Upper lobe of left lung (tissue), 4 donors: ENCODE data around the gene MOGAT1.

Experiments
- POLR2A ChIP-seq, 4 donors: fragments of 450-650 bp; IDR thresholded peaks; one replicate each; pipeline ENCODE4 v1.5.1; 2016 to 2017; ENCODE audit warnings: antibody characterized with exemption in 4 of 4, mild to moderate bottlenecking in 2 of 4
- POLR2AphosphoS5 ChIP-seq, 2 donors: sonication (generic); formaldehyde crosslinking; IDR thresholded peaks; one replicate each; pipeline ENCODE4 v1.5.1; 2017; ENCODE audit warnings: antibody characterized with exemption in 2 of 2

DNA sequence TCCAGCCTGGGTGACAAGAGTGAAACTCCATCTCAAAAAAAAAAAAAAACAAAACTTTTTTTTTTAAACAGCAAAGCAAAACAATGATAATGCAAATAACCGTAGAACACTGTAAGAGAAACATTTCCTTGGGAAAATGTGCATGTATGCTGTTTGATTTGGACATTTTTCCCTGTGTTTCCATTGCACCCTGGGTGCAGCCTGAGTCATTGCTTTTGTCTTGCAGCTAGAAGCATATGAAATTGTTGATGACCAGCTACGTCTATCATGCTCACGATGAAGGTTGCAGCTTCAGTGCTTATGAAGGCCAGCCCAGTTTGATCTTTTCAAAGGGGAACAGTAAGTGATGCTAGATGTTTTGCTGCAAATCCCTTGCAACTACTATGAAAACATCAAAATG lies 41.5 kb downstream of the MOGAT1 start:
- no peak for TF ChIP-seq POLR2AphosphoS5 (IDR thresholded peaks at IDR 0.05)
- no peak for TF ChIP-seq POLR2A (IDR thresholded peaks at IDR 0.05)
